Smooth muscle cell (in vitro differentiated cells): ENCODE measurements around the gene SEC14L3. TPM values are rescaled to one million over a fixed set of nuclear protein-coding genes. Genes with fewer than 3 reads are reported as not detected.
A peak's percentile ranks its signal among the peaks of the same experiment; 100 is the strongest.

Source experiments
- DNase-seq: peaks from one replicate; lab custom pipeline; 2025; ENCODE audit not compliant: unreplicated experiment; lab: John Stamatoyannopoulos, UW
- H2AFZ ChIP-seq: fragments of 200-600 bp; sonication (generic); 2 replicates; pipeline ENCODE4 v1.6.0; 2016; ENCODE audit warnings: antibody characterized with exemption, low read depth, mild to moderate bottlenecking
- H3F3A ChIP-seq: fragments of 200-600 bp; sonication (generic); 2 replicates; pipeline ENCODE4 v1.6.0; 2017; ENCODE audit warnings: antibody characterized with exemption, low read depth
- H3K27ac ChIP-seq: fragments of 200-600 bp; sonication (generic); 2 replicates; pipeline ENCODE4 v1.5.1; 2016; ENCODE audit warnings: low read depth, mild to moderate bottlenecking
- H3K27me3 ChIP-seq: fragments of 200-600 bp; sonication (generic); 2 replicates; pipeline ENCODE4 v1.6.1; 2016; ENCODE audit warnings: low read depth, mild to moderate bottlenecking
- H3K36me3 ChIP-seq: fragments of 200-600 bp; sonication (generic); 2 replicates; pipeline ENCODE4 v1.5.1; 2016; ENCODE audit warnings: low read depth
- H3K4me1 ChIP-seq: fragments of 200-600 bp; sonication (generic); 2 replicates; pipeline ENCODE4 v1.5.1; 2016; ENCODE audit warnings: low read depth
- H3K4me2 ChIP-seq: fragments of 200-600 bp; sonication (generic); 2 replicates; pipeline ENCODE4 v1.6.0; 2016; ENCODE audit warnings: mild to moderate bottlenecking
- H3K4me3 ChIP-seq: fragments of 200-600 bp; sonication (generic); 2 replicates; pipeline ENCODE4 v1.5.1; 2016; ENCODE audit warnings: mild to moderate bottlenecking
- H3K79me2 ChIP-seq: fragments of 200-600 bp; sonication (generic); 2 replicates; pipeline ENCODE4 v1.6.0; 2016; ENCODE audit warnings: low read depth, mild to moderate bottlenecking
- H3K9ac ChIP-seq: fragments of 200-600 bp; sonication (generic); 2 replicates; pipeline ENCODE4 v1.6.0; 2016; ENCODE audit warnings: low read depth
- H3K9me3 ChIP-seq: fragments of 200-600 bp; sonication (generic); replicated peaks from 2 replicates; pipeline ENCODE4 v1.5.1; 2016; ENCODE audit warnings: low read depth
- H4K20me1 ChIP-seq: fragments of 200-600 bp; sonication (generic); 2 replicates; pipeline ENCODE4 v1.6.0; 2016; ENCODE audit warnings: low read depth
- WGBS: methylation state at CpG from one replicate; pipeline ENCODE4 v1.1.7; 2016; ENCODE audit warnings: low lambda C conversion rate; 5-methylcytosine and 5-hydroxymethylcytosine counted together
- polyA plus RNA-seq: library from polyadenylated mRNA; unstranded; fragments of >200 nt; fragmentation: Nextera tagmentation; extraction: Ambion mirVana; gene quantifications from 2 replicates; pipeline ENCODE4 v1.2.1, GENCODE V29; 2016
- total RNA-seq: library from RNA; depleted of rRNA; stranded (reverse); fragments of >200 nt; gene quantifications from 2 replicates; pipeline ENCODE4 v1.2.3, GENCODE V29; 2014
- TF ChIP-seq, protein P1 (sequence below): fragments of 200-600 bp; sonication (generic); IDR thresholded peaks from 2 replicates; pipeline ENCODE4 v1.5.1; 2017; ENCODE audit warnings: borderline replicate concordance, mild to moderate bottlenecking, antibody characterized with exemption; ENCODE audit not compliant: insufficient read depth, poor library complexity, severe bottlenecking

The SEC14L3 gene
- total and polyA plus RNA-seq, 2 experiments from 2014 or later = not detected

GRCh38 chr22:30420347-30421125, 51.3 kb downstream of the SEC14L3 start:
- no peaks in the 10 kb centered on the region for H3K36me3 ChIP-seq
- H3K27me3 ChIP-seq = no peaks in the 10 kb centered on the region
- H4K20me1 ChIP-seq = no peaks in the 10 kb centered on the region
- peaks cover 20% of the 10 kb centered on the region for H3F3A ChIP-seq
- H3K4me2 ChIP-seq = peak overlapping the region; percentile 83
- no peaks in the 10 kb centered on the region for H3K9me3 ChIP-seq
- peak overlapping the region; percentile 98 for H3K27ac ChIP-seq
- DNase-seq = no peak
- H3K79me2 ChIP-seq = no peaks in the 10 kb centered on the region
- H3K4me1 ChIP-seq = peaks cover 23% of the 10 kb centered on the region
- TF ChIP-seq, protein P1, sequence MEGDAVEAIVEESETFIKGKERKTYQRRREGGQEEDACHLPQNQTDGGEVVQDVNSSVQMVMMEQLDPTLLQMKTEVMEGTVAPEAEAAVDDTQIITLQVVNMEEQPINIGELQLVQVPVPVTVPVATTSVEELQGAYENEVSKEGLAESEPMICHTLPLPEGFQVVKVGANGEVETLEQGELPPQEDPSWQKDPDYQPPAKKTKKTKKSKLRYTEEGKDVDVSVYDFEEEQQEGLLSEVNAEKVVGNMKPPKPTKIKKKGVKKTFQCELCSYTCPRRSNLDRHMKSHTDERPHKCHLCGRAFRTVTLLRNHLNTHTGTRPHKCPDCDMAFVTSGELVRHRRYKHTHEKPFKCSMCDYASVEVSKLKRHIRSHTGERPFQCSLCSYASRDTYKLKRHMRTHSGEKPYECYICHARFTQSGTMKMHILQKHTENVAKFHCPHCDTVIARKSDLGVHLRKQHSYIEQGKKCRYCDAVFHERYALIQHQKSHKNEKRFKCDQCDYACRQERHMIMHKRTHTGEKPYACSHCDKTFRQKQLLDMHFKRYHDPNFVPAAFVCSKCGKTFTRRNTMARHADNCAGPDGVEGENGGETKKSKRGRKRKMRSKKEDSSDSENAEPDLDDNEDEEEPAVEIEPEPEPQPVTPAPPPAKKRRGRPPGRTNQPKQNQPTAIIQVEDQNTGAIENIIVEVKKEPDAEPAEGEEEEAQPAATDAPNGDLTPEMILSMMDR = no peak
- peak overlapping the region; percentile 62 for H3K9ac ChIP-seq
- H3K4me3 ChIP-seq = no peak overlapping the region
- H2AFZ ChIP-seq = no peak overlapping the region
- 52% methylated on average over 6 of the region's 6 CpGs for WGBS

DNA sequence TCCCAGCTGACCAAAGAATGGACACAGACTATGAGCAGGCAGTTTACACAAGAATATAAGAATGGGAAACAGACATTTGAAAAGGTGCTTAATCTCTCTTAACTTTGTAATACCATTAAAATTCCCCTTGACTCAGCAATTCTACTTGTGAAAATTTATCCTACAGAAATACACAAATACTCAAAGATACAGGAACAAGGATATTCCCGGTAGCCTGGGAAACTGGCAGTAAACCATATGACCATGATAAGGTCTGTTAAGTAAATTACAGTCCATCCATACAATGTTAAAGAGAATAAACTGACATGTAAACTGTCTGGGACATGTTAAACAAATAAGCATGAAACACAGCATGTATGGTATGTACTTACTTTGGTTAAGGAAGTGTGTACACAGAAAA, 55.0 kb downstream of the SEC14L3 start:
- Histone ChIP-seq H3F3A (peaks cover 5% of the 10 kb centered on the region), H3K27me3 (no peaks in the 10 kb centered on the region), H4K20me1 (no peaks in the 10 kb centered on the region), H3K4me2 (no peak overlapping the region), H3K79me2 (no peaks in the 10 kb centered on the region), H3K4me3 (no peak overlapping the region), H3K36me3 (no peaks in the 10 kb centered on the region), H3K9me3 (no peaks in the 10 kb centered on the region), H2AFZ (no peak overlapping the region), H3K27ac (peak overlapping the region; percentile 34), H3K9ac (no peak overlapping the region), H3K4me1 (peaks cover 12% of the 10 kb centered on the region)
- DNase-seq = no peak
- WGBS = 71% methylated on average over 1 of the region's 1 CpG
- TF ChIP-seq, protein P1 = no peak

DNA sequence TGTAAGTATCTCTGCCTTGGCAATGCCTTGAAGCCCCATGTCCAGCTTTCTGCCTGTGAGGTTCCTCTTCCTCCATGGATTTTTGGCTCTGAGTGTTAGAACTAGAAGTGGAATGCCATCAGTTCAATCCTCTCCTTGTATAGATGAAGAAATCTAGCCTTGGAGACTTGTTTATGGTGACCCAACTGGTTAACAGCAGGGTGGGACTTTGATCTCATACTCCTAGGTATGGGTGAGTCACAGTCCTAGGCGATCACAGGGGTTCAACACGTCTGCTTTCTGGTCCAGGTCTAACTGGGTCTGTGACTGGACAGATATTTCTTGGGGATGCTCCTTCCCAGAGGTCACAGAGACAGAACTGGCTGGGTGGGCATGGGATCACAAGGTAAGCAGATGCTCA, 55.4 kb downstream of the SEC14L3 start:
- Histone ChIP-seq H3K4me2 (no peak overlapping the region), H3K79me2 (no peaks in the 10 kb centered on the region), H3K27me3 (no peaks in the 10 kb centered on the region), H2AFZ (no peak overlapping the region), H3K27ac (peak overlapping the region; percentile 34), H4K20me1 (no peaks in the 10 kb centered on the region), H3K36me3 (no peaks in the 10 kb centered on the region), H3K9ac (no peak overlapping the region), H3K4me3 (no peak overlapping the region), H3K9me3 (no peaks in the 10 kb centered on the region), H3K4me1 (peaks cover 7% of the 10 kb centered on the region), H3F3A (peaks cover 1% of the 10 kb centered on the region)
- 47% methylated on average over 2 of the region's 2 CpGs for WGBS
- DNase-seq = no peak
- TF ChIP-seq, protein P1 = no peak

DNA sequence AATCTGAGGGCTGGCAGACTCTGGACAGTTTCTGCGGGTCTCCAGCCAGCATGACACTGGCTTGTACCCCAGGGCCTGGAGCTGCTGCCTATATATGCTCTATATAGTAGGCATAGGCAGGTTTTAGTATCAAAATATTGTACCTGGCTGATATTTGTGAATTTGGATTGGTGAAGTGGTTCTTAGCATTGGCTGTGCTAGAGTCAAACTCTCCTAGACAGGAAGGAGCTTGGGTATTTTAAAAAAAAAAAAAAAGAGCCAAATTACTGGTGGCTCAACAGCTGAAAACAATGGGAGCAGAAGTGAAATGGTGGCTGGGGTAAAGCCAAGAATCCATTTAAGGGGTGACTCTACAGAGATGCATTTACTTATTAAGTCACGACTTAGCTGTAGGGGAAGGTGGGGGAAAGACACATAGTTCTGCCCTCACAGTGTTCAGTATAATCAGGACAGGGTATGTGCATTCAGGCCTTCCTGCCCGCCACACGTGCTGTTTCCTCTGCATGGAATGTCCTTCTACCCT, 57.2 kb downstream of the SEC14L3 start:
- no peaks in the 10 kb centered on the region for H3K36me3 ChIP-seq
- H3F3A ChIP-seq = no peaks in the 10 kb centered on the region
- no peak overlapping the region for H3K9ac ChIP-seq
- H3K4me1 ChIP-seq = no peaks in the 10 kb centered on the region
- DNase-seq = no peak
- WGBS = 92% methylated on average over 4 of the region's 4 CpGs
- H4K20me1 ChIP-seq = no peaks in the 10 kb centered on the region
- H3K79me2 ChIP-seq = no peaks in the 10 kb centered on the region
- no peak overlapping the region for H3K4me3 ChIP-seq
- no peak overlapping the region for H3K27ac ChIP-seq
- no peaks in the 10 kb centered on the region for H3K27me3 ChIP-seq
- TF ChIP-seq, protein P1 = no peak
- H3K4me2 ChIP-seq = no peak overlapping the region
- no peaks in the 10 kb centered on the region for H3K9me3 ChIP-seq
- no peak overlapping the region for H2AFZ ChIP-seq
